HCT116 (cell line): ENCODE data around the gene RNF148. TPM values are rescaled to one million over a fixed set of nuclear protein-coding genes. Genes with fewer than 3 reads are reported as not detected.

Experiments
- ATAC-seq: fragments of 200-7000 bp; cut with Tn5 transposase; 2 replicates; pipeline ENCODE4 v1.9.1; 2020; ENCODE audit warnings: mild to moderate bottlenecking, moderate library complexity
- BruUV-seq: library from RNA; stranded (reverse); fragments of 400-500 nt; replicated peaks from 2 replicates; lab custom pipeline; 2021; lab: Mats Ljungman, UMichigan
- CTCF ChIA-PET: fragments of 300-600 bp; sonication (Branson Sonifier 250); formaldehyde crosslinking; loops from one replicate; lab custom pipeline; 2021; ENCODE audit warnings: antibody characterized with exemption; lab: Charles Lee
- POLR2A ChIA-PET: fragments of 300-600, 350-600 bp; sonication (Branson Sonifier 250); formaldehyde crosslinking; loops from one replicate; lab custom pipeline; 2021; ENCODE audit warnings: antibody characterized with exemption; lab: Charles Lee
- RAD21 ChIA-PET, 2 experiments: fragments of 300-600 bp; sonication (Branson Sonifier 250); formaldehyde crosslinking; loops; one replicate each; lab custom pipeline; 2023; ENCODE audit warnings: low total read pairs in 2 of 2; ENCODE audit not compliant: uncharacterized antibody in 2 of 2, unreplicated experiment in 2 of 2, low non-redundant PET in 1 of 2; lab: Charles Lee
- DNase-seq: peaks from one replicate; pipeline ENCODE4 v3.0.0-alpha.2; 2010; ENCODE audit warnings: low read depth, low spot score
- H2AFZ ChIP-seq: fragments of 200-600 bp; shearing (Covaris generic), sonication (generic); 2 replicates; pipeline ENCODE4 v1.6.1; 2017; ENCODE audit warnings: low read depth, mixed run types, mixed read lengths, antibody characterized with exemption, low read length; ENCODE audit not compliant: poor library complexity, severe bottlenecking
- H3K27ac ChIP-seq: 2 replicates; pipeline ENCODE4 v1.5.1; 2012; ENCODE audit warnings: low read depth, low read length
- H3K27me3 ChIP-seq: fragments of 200-600 bp; sonication (generic); 2 replicates; pipeline ENCODE4 v1.6.1; 2016; ENCODE audit warnings: mixed run types, low read length, mixed read lengths; ENCODE audit not compliant: insufficient read depth
- H3K36me3 ChIP-seq, 2 experiments: fragments of 200-500 bp in 1 of 2; fragments of 200-600 bp in 1 of 2; sonication (Bioruptor generic) in 1 of 2; sonication (generic) in 1 of 2; 2 replicates each; pipeline versions ENCODE4 v1.5.1 to v1.6.1; 2014 to 2016; ENCODE audit warnings: low read length in 2 of 2, inconsistent platforms in 1 of 2, mixed read lengths in 1 of 2, mixed run types in 1 of 2; ENCODE audit not compliant: insufficient read depth in 2 of 2, control insufficient read depth in 1 of 2
- H3K4me1 ChIP-seq, 2 experiments: fragments of 200-600 bp in 1 of 2; sonication (generic) in 1 of 2; 2 replicates each; pipeline versions ENCODE4 v1.5.1 to v1.6.1; 2012 to 2017; ENCODE audit warnings: low read length in 2 of 2, inconsistent platforms in 1 of 2, mild to moderate bottlenecking in 1 of 2, mixed read lengths in 1 of 2, mixed run types in 1 of 2, moderate library complexity in 1 of 2; ENCODE audit not compliant: insufficient read depth in 2 of 2, control insufficient read depth in 1 of 2
- H3K4me2 ChIP-seq: fragments of 200-600 bp; sonication (generic); 2 replicates; pipeline ENCODE4 v1.6.1; 2017; ENCODE audit warnings: mixed run types, low read length, mixed read lengths
- H3K4me3 ChIP-seq, 2 experiments: fragments of 200-600 bp in 1 of 2; sonication (generic) in 1 of 2; replicated peaks in 1 of 2; 2 replicates each; pipeline ENCODE4 v1.5.1; 2011 to 2016; ENCODE audit warnings: low read length in 2 of 2, control low read depth in 1 of 2, low read depth in 1 of 2, mild to moderate bottlenecking in 1 of 2, mixed read lengths in 1 of 2, mixed run types in 1 of 2
- H3K79me2 ChIP-seq: fragments of 200-600 bp; sonication (generic); 2 replicates; pipeline ENCODE4 v1.6.1; 2017; ENCODE audit warnings: mild to moderate bottlenecking, mixed run types, low read length, moderate library complexity, mixed read lengths; ENCODE audit not compliant: insufficient read depth
- H3K9ac ChIP-seq: fragments of 200-600 bp; sonication (generic); 2 replicates; pipeline ENCODE4 v1.6.1; 2016; ENCODE audit warnings: low read length, mixed read lengths
- H3K9me2 ChIP-seq: fragments of 200-600 bp; sonication (generic), shearing (Covaris generic); 2 replicates; pipeline ENCODE4 v1.6.1; 2017; ENCODE audit warnings: mixed run types, mild to moderate bottlenecking, moderate library complexity; ENCODE audit not compliant: insufficient read depth
- H3K9me3 ChIP-seq, 2 experiments: fragments of 200-500 bp in 1 of 2; fragments of 200-600 bp in 1 of 2; sonication (Bioruptor generic) in 1 of 2; sonication (generic) in 1 of 2; 2 replicates each; pipeline ENCODE4 v1.6.1; 2014 to 2017; ENCODE audit warnings: low read length in 2 of 2, mixed read lengths in 2 of 2, inconsistent platforms in 1 of 2, low read depth in 1 of 2, mild to moderate bottlenecking in 1 of 2, mixed run types in 1 of 2, moderate library complexity in 1 of 2; ENCODE audit not compliant: control insufficient read depth in 1 of 2, insufficient read depth in 1 of 2
- H4K20me1 ChIP-seq: fragments of 200-600 bp; sonication (generic), shearing (Covaris generic); 2 replicates; pipeline ENCODE4 v1.6.1; 2017; ENCODE audit warnings: mixed run types, mild to moderate bottlenecking, moderate library complexity; ENCODE audit not compliant: insufficient read depth
- ATF3 ChIP-seq: IDR thresholded peaks from 2 replicates; pipeline ENCODE4 v1.6.1; 2012
- EGR1 ChIP-seq: IDR thresholded peaks from 2 replicates; pipeline ENCODE4 v1.6.1; 2012; ENCODE audit warnings: low read depth
- ELF1 ChIP-seq: IDR thresholded peaks from 2 replicates; pipeline ENCODE4 v1.6.1; 2012; ENCODE audit warnings: low read depth, borderline replicate concordance
- EZH2 ChIP-seq: fragments of 200-600 bp; sonication (generic); IDR thresholded peaks from 2 replicates; pipeline ENCODE4 v1.6.1; 2017; ENCODE audit warnings: antibody characterized with exemption, mixed run types
- EZH2phosphoT487 ChIP-seq: fragments of 200-600 bp; IDR thresholded peaks from 2 replicates; pipeline ENCODE4 v1.6.1; 2018; ENCODE audit warnings: antibody characterized with exemption, borderline replicate concordance
- FOSL1 ChIP-seq: IDR thresholded peaks from 2 replicates; pipeline ENCODE4 v1.6.1; 2012; ENCODE audit warnings: low read depth
- POLR2A ChIP-seq: IDR thresholded peaks from 2 replicates; pipeline ENCODE4 v1.7.0; 2011; ENCODE audit warnings: borderline replicate concordance; ENCODE audit not compliant: insufficient read depth, insufficient read length; ENCODE audit errors: extremely low read depth
- POLR2AphosphoS5 ChIP-seq: IDR thresholded peaks from 2 replicates; pipeline ENCODE4 v1.6.1; 2011; ENCODE audit warnings: mild to moderate bottlenecking, low read depth, low read length, moderate library complexity
- RAD21 ChIP-seq: IDR thresholded peaks from 2 replicates; pipeline ENCODE4 v1.6.1; 2012; ENCODE audit warnings: low read depth, mild to moderate bottlenecking
- REST ChIP-seq: IDR thresholded peaks from 2 replicates; pipeline ENCODE4 v1.6.1; 2012; ENCODE audit warnings: low read depth
- SIN3A ChIP-seq: IDR thresholded peaks from 2 replicates; pipeline ENCODE4 v1.6.1; 2012; ENCODE audit warnings: low read depth
- SP1 ChIP-seq: IDR thresholded peaks from 2 replicates; pipeline ENCODE4 v1.6.1; 2012; ENCODE audit warnings: low read depth
- SRF ChIP-seq: IDR thresholded peaks from 2 replicates; pipeline ENCODE4 v1.6.1; 2012; ENCODE audit warnings: low read depth
- TCF7L2 ChIP-seq: IDR thresholded peaks from 2 replicates; pipeline ENCODE4 v1.7.0; 2011; ENCODE audit warnings: borderline replicate concordance, inconsistent platforms; ENCODE audit not compliant: insufficient read depth, insufficient read length; ENCODE audit errors: extremely low read depth
- ZFX ChIP-seq: fragments of 450-650 bp; IDR thresholded peaks from 2 replicates; pipeline ENCODE4 v1.6.1; 2017
- ZNF274 ChIP-seq: fragments of 200-500 bp; sonication (Bioruptor generic); IDR thresholded peaks from 2 replicates; pipeline ENCODE4 v1.6.1; 2014; ENCODE audit warnings: mild to moderate bottlenecking, low read depth, low read length, inconsistent platforms
- intact Hi-C: fragments of 100-400 bp; cut with micrococcal nuclease; formaldehyde crosslinking; loops from 2 replicates; pipeline ENCODE4 v1.10.0; 2022
- total RNA-seq: library from RNA; stranded (reverse); gene quantifications from one replicate; pipeline ENCODE4 v1.2.1, GENCODE V29; 2021; ENCODE audit not compliant: unreplicated experiment

RNF148 gene
- total RNA-seq, 1 experiment from 2014 or later = 0.22 TPM

GRCh38 chr7:122727354-122727753, 24.6 kb upstream of the RNF148 start (continued):
- TF ChIP-seq REST (no peak), SRF (no peak), POLR2A (no peak), EZH2 (no peak), POLR2AphosphoS5 (no peak), SIN3A (no peak), TCF7L2 (no peak)

GRCh38 chr7:122726881-122727280, 24.2 kb upstream of the RNF148 start:
- no peak overlapping the region for H2AFZ ChIP-seq
- no peaks in the 10 kb centered on the region for H3K79me2 ChIP-seq
- no peaks in the 10 kb centered on the region for H4K20me1 ChIP-seq
- intact Hi-C loops = no loop called here
- no peak overlapping the region for H3K27ac ChIP-seq
- ChIA-PET RAD21 (no interaction called here), POLR2A (no interaction called here), CTCF (no interaction called here)
- no peaks in the 10 kb centered on the region for H3K9me3 ChIP-seq
- no TSS peak for BruUV-seq
- no peaks in the 10 kb centered on the region for H3K27me3 ChIP-seq
- H3K9ac ChIP-seq = no peak overlapping the region
- H3K9me2 ChIP-seq = no peaks in the 10 kb centered on the region
- H3K4me2 ChIP-seq = no peak overlapping the region
- ATAC-seq (no peak), DNase-seq (no peak)
- H3K36me3 ChIP-seq = no peaks in the 10 kb centered on the region
- TF ChIP-seq ZFX (no peak), EZH2 (no peak), ZNF274 (no peak), POLR2AphosphoS5 (no peak), EGR1 (no peak), TCF7L2 (no peak), RAD21 (no peak), FOSL1 (no peak), EZH2phosphoT487 (no peak), SP1 (no peak), REST (no peak), ELF1 (no peak), ATF3 (no peak)
- H3K4me1 ChIP-seq = no peaks in the 10 kb centered on the region
- no peak overlapping the region for H3K4me3 ChIP-seq
